Measurements from ENCODE around the gene WDR7. TPM values are rescaled to one million over a fixed set of nuclear protein-coding genes. Genes with fewer than 3 reads are reported as not detected.

Gene WDR7
- total RNA-seq, result 26.2 and 27.2 TPM in 2 replicates

GRCh38 chr18:56650944-56651770, at the start of gene WDR7:
TSS of gene WDR7 (plus strand) at chr18:56651359. CDS start at chr18:56672516, 21,157 bp downstream.

GRCh38 chr18:56638232-56639103, 12.7 kb upstream of the WDR7 start, which contains the start of gene TXNL1:
TSS of gene TXNL1 (minus strand) at chr18:56638592. CDS start at chr18:56638440, 152 bp downstream.

Other genes with a start within 250 kb of the WDR7 start
- 23.5 and 42.5 TPM in 2 replicates for gene TXNL1, start 12.8 kb upstream of the WDR7 start, total RNA-seq